Vagina (tissue), 2 donors: Measurements from ENCODE around the gene HYAL2.

Source experiments
- POLR2A ChIP-seq, 2 donors: fragments of 450-650 bp; IDR thresholded peaks; one replicate each; pipeline ENCODE4 v1.6.1; 2017; ENCODE audit warnings: antibody characterized with exemption in 2 of 2, mild to moderate bottlenecking in 2 of 2, moderate library complexity in 2 of 2
- POLR2AphosphoS5 ChIP-seq, 2 donors: sonication (generic); formaldehyde crosslinking; IDR thresholded peaks; one replicate each; pipeline ENCODE4 v1.9.0; 2017; ENCODE audit warnings: antibody characterized with exemption in 2 of 2, mild to moderate bottlenecking in 2 of 2, low read depth in 1 of 2; ENCODE audit not compliant: insufficient read depth in 1 of 2
- TF ChIP-seq, protein P1 (sequence below), 3 experiments: fragments of 450-650 bp in 2 of 3; fragments of 200-600 bp in 1 of 3; sonication (generic) in 1 of 3; IDR thresholded peaks; one replicate each; pipeline ENCODE4 v1.5.1; 2017 to 2019; ENCODE audit warnings: antibody characterized with exemption in 3 of 3, mild to moderate bottlenecking in 2 of 3, moderate library complexity in 2 of 3

DNA sequence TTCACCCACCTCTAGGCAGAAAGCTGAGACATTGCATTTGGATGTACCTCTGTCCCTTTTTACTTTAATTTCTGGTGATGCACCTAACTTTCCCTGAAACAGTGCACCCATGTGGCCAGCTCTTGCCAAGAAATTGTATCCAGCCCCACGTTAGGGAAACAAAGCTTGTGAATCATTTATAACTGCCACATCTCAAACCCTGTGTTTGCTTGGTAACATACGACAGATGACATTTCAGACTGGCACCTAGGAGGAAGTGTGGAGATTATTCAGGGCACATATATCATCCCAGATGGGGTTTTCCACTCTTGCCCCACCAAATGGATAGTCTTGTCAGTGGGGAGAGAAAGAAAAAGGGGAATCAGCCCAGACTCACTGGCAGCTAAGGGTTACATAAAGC, 30.2 kb upstream of the HYAL2 start:
- TF ChIP-seq POLR2AphosphoS5 (IDR thresholded peaks at IDR 0.05; ENCODE audit: insufficient read depth in 1 of 2, low read depth in 1 of 2) = no peak
- TF ChIP-seq POLR2A (IDR thresholded peaks at IDR 0.05) = no peak
- TF ChIP-seq, protein P1, sequence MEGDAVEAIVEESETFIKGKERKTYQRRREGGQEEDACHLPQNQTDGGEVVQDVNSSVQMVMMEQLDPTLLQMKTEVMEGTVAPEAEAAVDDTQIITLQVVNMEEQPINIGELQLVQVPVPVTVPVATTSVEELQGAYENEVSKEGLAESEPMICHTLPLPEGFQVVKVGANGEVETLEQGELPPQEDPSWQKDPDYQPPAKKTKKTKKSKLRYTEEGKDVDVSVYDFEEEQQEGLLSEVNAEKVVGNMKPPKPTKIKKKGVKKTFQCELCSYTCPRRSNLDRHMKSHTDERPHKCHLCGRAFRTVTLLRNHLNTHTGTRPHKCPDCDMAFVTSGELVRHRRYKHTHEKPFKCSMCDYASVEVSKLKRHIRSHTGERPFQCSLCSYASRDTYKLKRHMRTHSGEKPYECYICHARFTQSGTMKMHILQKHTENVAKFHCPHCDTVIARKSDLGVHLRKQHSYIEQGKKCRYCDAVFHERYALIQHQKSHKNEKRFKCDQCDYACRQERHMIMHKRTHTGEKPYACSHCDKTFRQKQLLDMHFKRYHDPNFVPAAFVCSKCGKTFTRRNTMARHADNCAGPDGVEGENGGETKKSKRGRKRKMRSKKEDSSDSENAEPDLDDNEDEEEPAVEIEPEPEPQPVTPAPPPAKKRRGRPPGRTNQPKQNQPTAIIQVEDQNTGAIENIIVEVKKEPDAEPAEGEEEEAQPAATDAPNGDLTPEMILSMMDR (IDR thresholded peaks at IDR 0.05) = no peak
